ENCODE measurements around the gene SLC18B1.
A peak's percentile ranks its signal among the peaks of the same experiment; 100 is the strongest.

Gene SLC18B1

DNA sequence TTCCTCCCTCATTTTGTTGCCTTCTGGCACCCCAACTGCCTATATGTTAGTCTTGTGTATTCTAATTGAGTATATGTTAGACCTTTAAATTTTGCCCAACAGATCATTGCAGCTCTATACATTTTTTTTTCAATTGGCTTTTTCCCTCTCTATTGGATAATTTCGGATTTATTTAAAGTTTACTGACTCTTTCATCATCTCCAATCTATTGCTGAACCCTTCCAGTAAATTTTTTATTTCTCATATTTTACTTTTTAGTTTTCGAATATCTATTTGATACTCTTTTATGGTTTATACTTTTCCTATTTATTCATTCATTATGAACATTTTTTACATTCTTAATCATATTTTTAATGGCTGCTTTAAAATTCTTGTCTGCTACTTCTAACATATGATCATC, 7.1 kb upstream of the SLC18B1 start:
- TF ChIP-seq, protein P1, sequence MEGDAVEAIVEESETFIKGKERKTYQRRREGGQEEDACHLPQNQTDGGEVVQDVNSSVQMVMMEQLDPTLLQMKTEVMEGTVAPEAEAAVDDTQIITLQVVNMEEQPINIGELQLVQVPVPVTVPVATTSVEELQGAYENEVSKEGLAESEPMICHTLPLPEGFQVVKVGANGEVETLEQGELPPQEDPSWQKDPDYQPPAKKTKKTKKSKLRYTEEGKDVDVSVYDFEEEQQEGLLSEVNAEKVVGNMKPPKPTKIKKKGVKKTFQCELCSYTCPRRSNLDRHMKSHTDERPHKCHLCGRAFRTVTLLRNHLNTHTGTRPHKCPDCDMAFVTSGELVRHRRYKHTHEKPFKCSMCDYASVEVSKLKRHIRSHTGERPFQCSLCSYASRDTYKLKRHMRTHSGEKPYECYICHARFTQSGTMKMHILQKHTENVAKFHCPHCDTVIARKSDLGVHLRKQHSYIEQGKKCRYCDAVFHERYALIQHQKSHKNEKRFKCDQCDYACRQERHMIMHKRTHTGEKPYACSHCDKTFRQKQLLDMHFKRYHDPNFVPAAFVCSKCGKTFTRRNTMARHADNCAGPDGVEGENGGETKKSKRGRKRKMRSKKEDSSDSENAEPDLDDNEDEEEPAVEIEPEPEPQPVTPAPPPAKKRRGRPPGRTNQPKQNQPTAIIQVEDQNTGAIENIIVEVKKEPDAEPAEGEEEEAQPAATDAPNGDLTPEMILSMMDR (IDR thresholded peaks at IDR 0.05; ENCODE audit: low read depth, low read length) = no peak
- TF ChIP-seq MYC (IDR thresholded peaks at IDR 0.05; ENCODE audit: low read depth, low read length) = no peak
- TF ChIP-seq POLR2A (IDR thresholded peaks at IDR 0.05; ENCODE audit: extremely low read depth, insufficient read length) = no peak
- TF ChIP-seq, protein P2, sequence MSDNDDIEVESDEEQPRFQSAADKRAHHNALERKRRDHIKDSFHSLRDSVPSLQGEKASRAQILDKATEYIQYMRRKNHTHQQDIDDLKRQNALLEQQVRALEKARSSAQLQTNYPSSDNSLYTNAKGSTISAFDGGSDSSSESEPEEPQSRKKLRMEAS (IDR thresholded peaks at IDR 0.05; ENCODE audit: low read depth, low read length) = no peak
- H3K4me3 ChIP-seq (ENCODE audit: low read depth, low read length) = no peak overlapping the region
- DNase-seq (ENCODE audit: low read depth) = no peak

DNA sequence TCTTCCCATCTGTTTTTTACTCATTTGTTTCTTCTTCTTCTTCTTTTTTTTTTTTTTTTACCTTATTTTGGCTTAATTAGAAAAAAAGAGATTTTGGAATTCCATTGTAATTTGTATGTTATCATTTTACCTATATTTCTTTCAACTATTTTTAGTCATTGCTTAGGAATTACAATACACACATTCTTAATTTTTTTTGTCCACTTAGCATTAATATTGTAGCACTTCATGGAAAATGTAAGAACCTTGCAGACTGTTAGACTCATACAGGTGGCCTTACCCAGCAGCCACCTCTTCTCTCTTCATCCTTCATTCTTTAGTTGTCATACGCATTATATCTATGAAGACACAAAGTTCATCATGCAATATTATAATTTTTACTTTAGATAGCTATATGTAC, 5.8 kb upstream of the SLC18B1 start:
- TF ChIP-seq POLR2A (IDR thresholded peaks at IDR 0.05; ENCODE audit: extremely low read depth, insufficient read length) = no peak
- TF ChIP-seq, protein P1 (IDR thresholded peaks at IDR 0.05; ENCODE audit: low read depth, low read length) = no peak
- TF ChIP-seq, protein P2 (IDR thresholded peaks at IDR 0.05; ENCODE audit: low read depth, low read length) = no peak
- TF ChIP-seq MYC (IDR thresholded peaks at IDR 0.05; ENCODE audit: low read depth, low read length) = no peak
- no peak for DNase-seq (ENCODE audit: low read depth)
- H3K4me3 ChIP-seq (ENCODE audit: low read depth, low read length) = no peak overlapping the region

DNA sequence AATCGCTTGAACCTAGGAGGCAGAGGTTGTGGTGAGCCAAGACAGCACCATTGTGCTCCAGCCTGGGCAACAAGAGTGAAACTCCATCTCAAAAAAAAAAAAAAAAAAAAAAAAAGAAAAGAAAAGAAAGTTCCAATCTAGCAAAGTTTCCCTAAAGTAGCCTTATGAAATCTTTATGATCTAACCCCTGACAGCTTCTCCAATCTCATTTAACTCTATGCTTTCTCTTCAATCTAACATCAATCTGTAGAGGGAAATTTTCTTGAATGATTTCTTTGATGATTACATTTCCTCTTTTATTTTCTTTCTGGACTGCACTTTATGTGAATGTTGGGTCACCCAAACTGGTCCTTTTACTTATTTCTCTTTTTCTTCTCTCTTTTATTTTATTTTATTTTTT, 2.2 kb upstream of the SLC18B1 start:
- H3K4me3 ChIP-seq (ENCODE audit: low read depth, low read length) = no peak overlapping the region
- no peak for DNase-seq (ENCODE audit: low read depth)
- TF ChIP-seq, protein P2 (IDR thresholded peaks at IDR 0.05; ENCODE audit: low read depth, low read length) = no peak
- TF ChIP-seq, protein P1 (IDR thresholded peaks at IDR 0.05; ENCODE audit: low read depth, low read length) = no peak
- no peak for TF ChIP-seq POLR2A (IDR thresholded peaks at IDR 0.05; ENCODE audit: extremely low read depth, insufficient read length)
- TF ChIP-seq MYC (IDR thresholded peaks at IDR 0.05; ENCODE audit: low read depth, low read length) = no peak

DNA sequence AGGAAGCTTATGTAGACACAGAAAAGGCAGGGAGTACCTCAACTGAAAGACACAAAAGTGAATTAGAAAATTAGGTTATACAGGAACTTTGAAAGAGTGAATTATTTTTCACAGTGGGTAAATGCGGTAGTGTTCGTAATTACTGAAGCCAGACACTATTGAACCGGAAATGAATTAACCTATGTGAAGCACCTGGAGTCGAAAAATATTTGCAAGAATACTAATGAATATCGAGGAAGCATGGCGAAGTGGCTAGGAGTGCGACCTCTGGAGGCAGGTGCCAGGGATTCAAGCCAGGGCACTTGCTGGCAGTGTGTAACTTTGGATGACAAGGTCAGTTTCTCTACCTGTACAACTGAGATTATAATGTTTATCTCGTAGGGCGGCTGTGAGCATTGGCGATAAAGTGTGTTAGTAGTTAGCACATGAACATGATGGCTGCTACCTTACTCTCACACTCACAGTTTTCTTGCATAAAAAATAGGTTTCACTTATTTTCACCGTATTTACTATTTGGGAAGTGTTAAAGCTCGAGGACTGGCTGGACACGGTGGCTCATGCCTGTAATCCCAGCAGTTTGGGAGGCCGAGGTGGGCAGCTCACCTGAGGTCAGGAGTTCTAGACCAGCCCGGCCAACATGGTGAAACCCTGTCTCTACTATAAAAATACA, 567 bp upstream of the SLC18B1 start:
- TF ChIP-seq, protein P2 (IDR thresholded peaks at IDR 0.05; ENCODE audit: low read depth, low read length) = peak; percentile 48; the same call in 1 of the 2 replicates
- TF ChIP-seq MYC (IDR thresholded peaks at IDR 0.05; ENCODE audit: low read depth, low read length) (peak; percentile 65; the same call in 1 of the 2 replicates), POLR2A (IDR thresholded peaks at IDR 0.05; ENCODE audit: extremely low read depth, insufficient read length) (no peak)
- TF ChIP-seq, protein P1 (IDR thresholded peaks at IDR 0.05; ENCODE audit: low read depth, low read length) = peak; percentile 86
- peak; percentile 62 for DNase-seq (ENCODE audit: low read depth)
- H3K4me3 ChIP-seq (ENCODE audit: low read depth, low read length) = peak overlapping the region; percentile 59

DNA sequence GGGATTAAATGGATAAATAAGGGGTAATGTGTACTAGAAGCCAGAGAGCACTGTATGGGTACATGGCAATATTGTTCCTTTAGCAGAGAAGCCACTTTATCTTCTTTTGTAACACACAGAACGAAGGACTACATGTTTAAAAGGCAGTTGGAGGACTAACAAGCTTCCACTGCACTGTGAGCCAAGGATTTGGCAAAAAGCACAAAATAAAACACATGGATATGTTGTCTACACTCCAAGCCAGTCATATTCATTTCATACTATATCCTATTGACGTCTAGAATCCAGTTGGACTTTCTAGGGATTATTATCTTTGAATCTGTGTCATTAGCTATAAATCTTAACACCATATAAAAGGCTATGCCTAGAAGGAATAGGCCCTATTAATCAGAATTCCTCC, 3.0 kb downstream of the SLC18B1 start:
- no peak overlapping the region for H3K4me3 ChIP-seq (ENCODE audit: low read depth, low read length)
- TF ChIP-seq, protein P2 (IDR thresholded peaks at IDR 0.05; ENCODE audit: low read depth, low read length) = no peak
- no peak for TF ChIP-seq MYC (IDR thresholded peaks at IDR 0.05; ENCODE audit: low read depth, low read length)
- TF ChIP-seq, protein P1 (IDR thresholded peaks at IDR 0.05; ENCODE audit: low read depth, low read length) = no peak
- TF ChIP-seq POLR2A (IDR thresholded peaks at IDR 0.05; ENCODE audit: extremely low read depth, insufficient read length) = no peak
- DNase-seq (ENCODE audit: low read depth) = no peak

Measured in NB4 (cell line).